Fibroblast of the aortic adventitia (primary cell): ENCODE measurements around the gene KCNC1. TPM values are rescaled to one million over a fixed set of nuclear protein-coding genes. Genes with fewer than 3 reads are reported as not detected.

ENCODE experiments used
- DNase-seq: peaks from one replicate; pipeline ENCODE4 v3.0.0-alpha.2; 2010; ENCODE audit warnings: low read depth
- H3K4me3 ChIP-seq: 2 replicates; pipeline ENCODE4 v1.5.1; 2011; ENCODE audit warnings: low read depth, mild to moderate bottlenecking, control low read depth, low read length, moderate library complexity
- total RNA-seq: library from RNA; depleted of rRNA; stranded (reverse); fragments of >200 nt; gene quantifications from 2 replicates; pipeline ENCODE4 v1.2.3, GENCODE V29; 2012; ENCODE audit warnings: low replicate concordance
- TF ChIP-seq, protein P1 (sequence below): IDR thresholded peaks from 2 replicates; pipeline ENCODE4 v1.5.1; 2011; ENCODE audit warnings: mild to moderate bottlenecking, low read length, control low read depth, inconsistent platforms; ENCODE audit not compliant: insufficient read depth

Gene KCNC1
- total RNA-seq, 1 donor, result not detected

DNA sequence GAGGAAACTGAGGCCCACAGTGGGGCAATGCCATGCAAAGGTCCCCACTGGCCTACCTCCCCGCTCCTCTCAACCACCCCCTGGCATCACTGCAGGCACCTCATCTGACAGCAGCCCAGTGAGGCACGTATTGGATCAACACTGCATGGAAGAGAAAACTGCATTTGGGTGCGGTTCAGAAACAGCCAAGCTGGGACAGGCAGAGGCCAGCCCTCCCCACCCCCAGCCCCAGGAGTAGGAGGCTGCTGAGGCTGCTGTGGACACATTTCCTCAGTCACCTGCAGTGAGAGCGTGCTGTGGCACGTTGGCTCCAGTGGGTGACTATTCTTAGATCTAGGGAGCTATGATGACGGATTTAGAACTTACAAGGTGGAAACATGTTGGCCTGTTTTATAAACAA lies 63.7 kb downstream of the KCNC1 start:
- DNase-seq, result no peak

DNA sequence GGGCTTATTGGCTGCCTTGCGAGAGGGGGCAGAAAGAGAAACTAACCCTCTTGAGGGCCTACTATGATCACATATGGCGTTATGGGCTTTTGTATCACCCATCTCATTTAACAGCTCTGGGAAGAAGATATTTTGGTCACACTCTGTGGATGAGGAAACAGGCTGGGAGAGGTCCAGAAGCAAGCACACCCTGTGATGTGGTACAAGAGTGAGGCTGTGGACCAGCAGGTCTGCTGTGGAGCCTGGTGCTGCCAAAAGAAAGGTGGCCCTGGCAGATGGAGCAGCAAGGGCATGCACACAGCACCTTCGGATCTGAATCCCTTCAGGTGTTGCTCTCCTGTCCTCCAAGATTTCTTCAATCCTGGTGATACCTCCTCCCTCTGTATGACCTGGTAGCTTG lies 64.1 kb downstream of the KCNC1 start:
- no peak overlapping the region for H3K4me3 ChIP-seq
- no peak for DNase-seq
- TF ChIP-seq, protein P1, sequence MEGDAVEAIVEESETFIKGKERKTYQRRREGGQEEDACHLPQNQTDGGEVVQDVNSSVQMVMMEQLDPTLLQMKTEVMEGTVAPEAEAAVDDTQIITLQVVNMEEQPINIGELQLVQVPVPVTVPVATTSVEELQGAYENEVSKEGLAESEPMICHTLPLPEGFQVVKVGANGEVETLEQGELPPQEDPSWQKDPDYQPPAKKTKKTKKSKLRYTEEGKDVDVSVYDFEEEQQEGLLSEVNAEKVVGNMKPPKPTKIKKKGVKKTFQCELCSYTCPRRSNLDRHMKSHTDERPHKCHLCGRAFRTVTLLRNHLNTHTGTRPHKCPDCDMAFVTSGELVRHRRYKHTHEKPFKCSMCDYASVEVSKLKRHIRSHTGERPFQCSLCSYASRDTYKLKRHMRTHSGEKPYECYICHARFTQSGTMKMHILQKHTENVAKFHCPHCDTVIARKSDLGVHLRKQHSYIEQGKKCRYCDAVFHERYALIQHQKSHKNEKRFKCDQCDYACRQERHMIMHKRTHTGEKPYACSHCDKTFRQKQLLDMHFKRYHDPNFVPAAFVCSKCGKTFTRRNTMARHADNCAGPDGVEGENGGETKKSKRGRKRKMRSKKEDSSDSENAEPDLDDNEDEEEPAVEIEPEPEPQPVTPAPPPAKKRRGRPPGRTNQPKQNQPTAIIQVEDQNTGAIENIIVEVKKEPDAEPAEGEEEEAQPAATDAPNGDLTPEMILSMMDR, result no peak

More for the DNA sequence above, 63.7 kb downstream of the KCNC1 start:
- TF ChIP-seq, protein P1, result no peak
- H3K4me3 ChIP-seq, result no peak overlapping the region

DNA sequence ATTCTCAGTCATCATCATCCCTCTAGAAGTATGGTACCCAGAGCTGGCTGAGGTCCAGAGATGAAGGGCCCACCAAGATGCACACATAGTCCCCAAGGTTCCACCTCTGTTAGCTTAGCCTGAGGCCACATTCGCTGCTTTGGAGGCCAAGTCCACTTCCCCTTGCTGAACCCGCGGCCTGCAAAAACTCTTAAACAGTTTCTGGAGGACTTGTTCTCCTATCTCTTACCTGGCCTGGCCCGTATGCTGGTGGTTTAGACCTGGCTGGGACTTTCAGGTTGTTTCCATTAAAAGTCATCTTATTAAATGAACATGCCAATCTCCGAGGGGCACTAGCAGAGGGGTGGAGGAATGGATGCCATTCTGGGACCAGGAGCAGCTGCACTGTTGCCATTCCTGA lies 64.6 kb downstream of the KCNC1 start:
- DNase-seq, result no peak
- H3K4me3 ChIP-seq, result no peak overlapping the region
- TF ChIP-seq, protein P1, result no peak

DNA sequence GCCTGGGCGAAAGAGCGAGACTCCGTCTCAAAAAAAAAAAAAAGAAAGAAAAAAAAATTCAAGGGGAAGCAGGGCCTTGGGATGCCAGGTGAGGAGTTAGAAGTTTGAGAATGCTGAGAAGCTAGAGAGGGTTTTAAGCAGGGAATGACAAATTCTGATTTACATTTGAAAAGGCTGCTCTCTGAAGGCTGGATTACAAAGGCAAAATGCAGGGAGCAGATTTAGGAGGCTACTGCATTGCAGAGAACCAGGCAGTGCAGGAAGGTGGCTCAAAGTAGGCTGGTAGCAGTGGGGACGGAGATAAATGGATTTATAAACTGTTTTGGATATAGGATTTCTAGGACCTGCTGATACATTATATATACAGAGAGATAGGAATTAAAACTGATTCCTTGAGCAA lies 66.6 kb downstream of the KCNC1 start:
- no peak overlapping the region for H3K4me3 ChIP-seq
- DNase-seq, result no peak
- TF ChIP-seq, protein P1, result no peak

DNA sequence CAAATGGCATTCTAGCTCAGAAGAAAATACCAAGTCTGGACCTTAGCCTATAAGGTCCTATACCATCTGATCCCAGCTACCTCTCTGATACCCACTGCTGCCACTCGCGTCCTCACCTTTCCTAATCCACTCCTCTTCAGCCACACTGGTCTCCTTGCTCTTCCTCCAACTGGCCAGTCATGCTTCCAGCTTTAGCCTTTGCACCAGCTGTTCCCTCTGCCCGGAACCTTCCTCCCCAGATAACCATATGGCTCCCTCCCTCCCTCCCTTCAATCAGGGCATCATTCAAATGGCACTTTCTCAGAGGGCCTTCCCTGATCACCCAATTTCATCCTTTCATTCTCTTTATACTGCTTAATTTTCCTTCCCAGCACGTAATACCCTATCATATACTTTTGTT lies 67.9 kb downstream of the KCNC1 start:
- no peak for DNase-seq
- TF ChIP-seq, protein P1, result no peak
- no peak overlapping the region for H3K4me3 ChIP-seq

DNA sequence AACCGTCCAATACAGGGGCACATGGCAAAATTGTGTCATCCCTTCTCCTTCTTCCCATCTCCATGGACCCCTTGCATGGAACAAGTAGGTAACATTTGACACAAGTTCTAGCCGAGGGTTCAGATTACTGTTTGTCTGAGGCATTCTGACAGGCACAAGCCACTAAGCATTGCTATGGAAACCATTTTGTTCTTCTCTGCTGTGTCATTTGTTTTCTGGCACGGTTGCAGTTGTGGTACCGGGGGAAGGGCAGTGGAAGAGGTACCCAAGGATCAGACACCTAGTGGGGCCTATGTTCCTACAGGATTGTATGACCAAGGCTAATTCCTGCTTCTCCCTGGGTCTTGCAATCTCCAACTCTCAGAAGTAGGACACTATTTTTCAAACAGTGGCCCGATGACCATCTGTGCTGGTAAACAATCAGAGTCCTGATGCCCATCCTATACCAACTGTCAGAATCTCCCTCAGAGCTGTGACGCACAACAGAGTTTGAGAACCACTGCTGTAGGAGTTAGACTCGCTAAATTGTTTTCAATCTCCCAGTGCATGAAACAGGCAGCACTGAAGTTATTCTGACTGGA lies 69.3 kb downstream of the KCNC1 start:
- no peak for DNase-seq
- H3K4me3 ChIP-seq, result no peak overlapping the region
- TF ChIP-seq, protein P1, result no peak

DNA sequence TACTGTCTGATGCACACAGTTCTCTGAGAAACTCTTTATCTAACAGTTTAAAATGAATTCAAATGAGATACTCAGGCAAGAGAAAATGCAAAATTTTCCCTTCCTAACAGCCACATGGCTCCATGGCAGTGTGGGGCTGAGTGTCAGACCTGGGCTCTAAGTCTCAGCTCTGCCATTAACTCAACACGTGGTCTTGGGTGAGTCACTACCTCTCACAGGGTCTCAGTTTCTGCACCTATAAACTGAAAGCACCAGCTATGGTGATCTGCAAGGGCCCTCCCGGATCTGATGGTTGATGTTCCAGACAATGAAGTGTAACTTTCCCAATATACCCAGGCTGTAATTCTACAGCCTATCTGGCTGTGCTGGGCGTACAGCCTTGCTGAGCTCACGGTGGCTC lies 70.5 kb downstream of the KCNC1 start:
- DNase-seq, result no peak
- TF ChIP-seq, protein P1, result no peak

More for the DNA sequence above, 70.5 kb downstream of the KCNC1 start:
- no peak overlapping the region for H3K4me3 ChIP-seq
